Trophoblast cell (in vitro differentiated cells and primary cell): ENCODE measurements around the gene CCDC192.

ENCODE experiments used
- DNase-seq, 2 donors: peaks; one replicate each; pipeline ENCODE4 v3.0.0-alpha.2; 2016
- H2AFZ ChIP-seq: 2 replicates; pipeline ENCODE4 v1.6.1; 2013; ENCODE audit warnings: low read length, moderate library complexity, mild to moderate bottlenecking; ENCODE audit not compliant: insufficient read depth, poor library complexity
- H2AK5ac ChIP-seq: 2 replicates; pipeline ENCODE4 v1.6.1; 2013; ENCODE audit warnings: mild to moderate bottlenecking, low read length
- H2BK120ac ChIP-seq: 2 replicates; pipeline ENCODE4 v1.6.1; 2013; ENCODE audit warnings: low read length, mild to moderate bottlenecking, moderate library complexity; ENCODE audit not compliant: insufficient read depth, poor library complexity
- H2BK12ac ChIP-seq: 2 replicates; pipeline ENCODE4 v1.6.1; 2013; ENCODE audit warnings: mild to moderate bottlenecking, low read length, moderate library complexity
- H2BK5ac ChIP-seq: 2 replicates; pipeline ENCODE4 v1.6.1; 2013; ENCODE audit warnings: low read length, low read depth, moderate library complexity, mild to moderate bottlenecking; ENCODE audit not compliant: poor library complexity
- H3K14ac ChIP-seq: 2 replicates; pipeline ENCODE4 v1.6.1; 2013; ENCODE audit warnings: mild to moderate bottlenecking, low read length
- H3K18ac ChIP-seq: 2 replicates; pipeline ENCODE4 v1.6.1; 2013; ENCODE audit warnings: mild to moderate bottlenecking, low read length
- H3K23ac ChIP-seq: 2 replicates; pipeline ENCODE4 v1.6.1; 2013; ENCODE audit warnings: low read length
- H3K27ac ChIP-seq: 2 replicates; pipeline ENCODE4 v1.5.1; 2013; ENCODE audit warnings: low read depth, mild to moderate bottlenecking, inconsistent platforms, low read length, moderate library complexity
- H3K27me3 ChIP-seq: 2 replicates; pipeline ENCODE4 v1.6.1; 2013; ENCODE audit warnings: inconsistent platforms, mild to moderate bottlenecking, low read length, moderate library complexity; ENCODE audit not compliant: insufficient read depth
- H3K36me3 ChIP-seq, 2 experiments: 1 replicate in 1 of 2; 2 replicates in 1 of 2; pipeline ENCODE4 v1.6.1; 2013; ENCODE audit warnings: low read length in 2 of 2, mild to moderate bottlenecking in 2 of 2, moderate library complexity in 1 of 2; ENCODE audit not compliant: insufficient read depth in 2 of 2, control insufficient read depth in 1 of 2
- H3K4ac ChIP-seq: 2 replicates; pipeline ENCODE4 v1.6.1; 2013; ENCODE audit warnings: low read depth, mild to moderate bottlenecking, low read length, moderate library complexity
- H3K4me1 ChIP-seq, 2 experiments: 1 replicate in 1 of 2; 2 replicates in 1 of 2; pipeline ENCODE4 v1.6.1; 2013; ENCODE audit warnings: low read length in 2 of 2, mild to moderate bottlenecking in 2 of 2, moderate library complexity in 1 of 2; ENCODE audit not compliant: insufficient read depth in 2 of 2, control insufficient read depth in 1 of 2
- H3K4me2 ChIP-seq: 2 replicates; pipeline ENCODE4 v1.6.1; 2013; ENCODE audit warnings: inconsistent platforms, mild to moderate bottlenecking, low read length, moderate library complexity
- H3K4me3 ChIP-seq: 2 replicates; pipeline ENCODE4 v1.5.1; 2013; ENCODE audit warnings: mild to moderate bottlenecking, low read depth, low read length, inconsistent platforms
- H3K79me1 ChIP-seq: one replicate; pipeline ENCODE4 v1.6.1; 2013; ENCODE audit warnings: low read length
- H3K79me2 ChIP-seq: 2 replicates; pipeline ENCODE4 v1.6.1; 2013; ENCODE audit warnings: low read length, mild to moderate bottlenecking; ENCODE audit not compliant: control insufficient read depth, insufficient read depth, poor library complexity
- H3K9ac ChIP-seq: 2 replicates; pipeline ENCODE4 v1.6.1; 2013; ENCODE audit warnings: mild to moderate bottlenecking, low read length
- H3K9me3 ChIP-seq: 2 replicates; pipeline ENCODE4 v1.6.1; 2013; ENCODE audit warnings: low read depth, mild to moderate bottlenecking, control low read depth, inconsistent platforms, low read length; ENCODE audit not compliant: insufficient read depth
- H4K12ac ChIP-seq: 2 replicates; pipeline ENCODE4 v1.6.1; 2013; ENCODE audit warnings: low read depth, mild to moderate bottlenecking, low read length, moderate library complexity
- H4K8ac ChIP-seq: 2 replicates; pipeline ENCODE4 v1.6.1; 2013; ENCODE audit warnings: low read depth, mild to moderate bottlenecking, low read length, moderate library complexity
- H4K91ac ChIP-seq: one replicate; pipeline ENCODE4 v1.6.1; 2013; ENCODE audit warnings: low read depth, mild to moderate bottlenecking, low read length, moderate library complexity
- WGBS: extraction: QIAGEN DNeasy Blood & Tissue Kit; methylation state at CpG from one replicate; pipeline ENCODE4 v1.1.7; 2013; ENCODE audit warnings: missing lambda C conversion rate; ENCODE audit not compliant: insufficient read length, insufficient coverage; ENCODE audit errors: extremely low coverage; 5-methylcytosine and 5-hydroxymethylcytosine counted together

Gene CCDC192

DNA sequence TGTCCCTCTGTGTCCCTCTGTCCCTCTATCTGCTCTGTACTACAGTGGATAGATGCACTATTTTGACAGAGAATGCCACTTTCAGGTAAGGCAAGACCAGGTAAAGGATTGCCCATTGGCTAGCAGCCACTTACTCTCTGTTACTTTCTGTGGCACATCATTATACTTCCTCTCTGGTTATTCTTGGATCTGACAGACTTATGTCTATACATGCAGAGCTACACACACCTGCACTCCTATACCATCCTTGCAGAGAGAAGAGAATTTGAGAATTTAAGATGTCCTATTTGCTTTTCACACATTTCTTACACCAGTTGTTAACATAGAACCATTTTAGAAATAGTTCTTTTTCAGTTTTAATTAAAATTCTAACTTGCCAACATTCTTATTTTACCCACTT, 216.6 kb downstream of the CCDC192 start:
- H3K14ac ChIP-seq, result no peak overlapping the region
- no peak overlapping the region for H4K12ac ChIP-seq
- H4K8ac ChIP-seq, result no peak overlapping the region
- no peaks in the 10 kb centered on the region for H3K79me1 ChIP-seq
- H3K4me1 ChIP-seq, result no peaks in the 10 kb centered on the region
- H3K27ac ChIP-seq, result no peak overlapping the region
- H3K9ac ChIP-seq, result no peak overlapping the region
- H3K18ac ChIP-seq, result no peak overlapping the region
- H2BK120ac ChIP-seq, result no peak overlapping the region
- no peaks in the 10 kb centered on the region for H3K9me3 ChIP-seq
- H3K23ac ChIP-seq, result no peak overlapping the region
- H2AFZ ChIP-seq, result no peak overlapping the region
- no peak overlapping the region for H2BK12ac ChIP-seq
- H3K27me3 ChIP-seq, result no peaks in the 10 kb centered on the region
- H4K91ac ChIP-seq, result no peak overlapping the region
- no peaks in the 10 kb centered on the region for H3K36me3 ChIP-seq
- no peak overlapping the region for H3K4me3 ChIP-seq
- no peak overlapping the region for H2AK5ac ChIP-seq
- H3K4me2 ChIP-seq, result no peak overlapping the region
- no peaks in the 10 kb centered on the region for H3K79me2 ChIP-seq
- H3K4ac ChIP-seq, result no peak overlapping the region
- DNase-seq, result no peak
- H2BK5ac ChIP-seq, result no peak overlapping the region

- peak overlapping the region; percentile 11 for H3K14ac ChIP-seq
- no peaks in the 10 kb centered on the region for H3K79me1 ChIP-seq
- H3K9me3 ChIP-seq, result no peaks in the 10 kb centered on the region
- H3K79me2 ChIP-seq, result no peaks in the 10 kb centered on the region
- no peak overlapping the region for H2BK5ac ChIP-seq
- H3K4ac ChIP-seq, result no peak overlapping the region
- H3K23ac ChIP-seq, result no peak overlapping the region
- H3K4me1 ChIP-seq, result no peaks in the 10 kb centered on the region
- no peak overlapping the region for H2BK120ac ChIP-seq
- no peak for DNase-seq
- H3K27me3 ChIP-seq, result no peaks in the 10 kb centered on the region
- H3K4me2 ChIP-seq, result no peak overlapping the region
- H3K18ac ChIP-seq, result no peak overlapping the region
- no peak overlapping the region for H2AFZ ChIP-seq
- no peak overlapping the region for H2BK12ac ChIP-seq
- H3K4me3 ChIP-seq, result no peak overlapping the region
- no peak overlapping the region for H4K91ac ChIP-seq
- no peak overlapping the region for H3K27ac ChIP-seq
- H4K8ac ChIP-seq, result no peak overlapping the region
- H3K9ac ChIP-seq, result no peak overlapping the region
- no peaks in the 10 kb centered on the region for H3K36me3 ChIP-seq
- H2AK5ac ChIP-seq, result no peak overlapping the region
- H4K12ac ChIP-seq, result no peak overlapping the region
Measured at GRCh38 chr5:127920936-127921335, 217.7 kb downstream of the CCDC192 start.

GRCh38 chr5:127922603-127923002, 219.4 kb downstream of the CCDC192 start:
- no peak for DNase-seq
- Histone ChIP-seq H4K91ac (no peak overlapping the region), H2AFZ (no peak overlapping the region), H3K4ac (no peak overlapping the region), H3K18ac (no peak overlapping the region), H4K8ac (no peak overlapping the region), H4K12ac (no peak overlapping the region), H2BK12ac (no peak overlapping the region), H3K79me2 (no peaks in the 10 kb centered on the region), H3K27ac (no peak overlapping the region), H3K27me3 (no peaks in the 10 kb centered on the region), H3K14ac (no peak overlapping the region), H3K79me1 (no peaks in the 10 kb centered on the region), H3K9ac (no peak overlapping the region), H2AK5ac (no peak overlapping the region), H2BK120ac (no peak overlapping the region), H2BK5ac (no peak overlapping the region), H3K36me3 (no peaks in the 10 kb centered on the region), H3K4me1 (no peaks in the 10 kb centered on the region), H3K4me2 (no peak overlapping the region), H3K23ac (no peak overlapping the region), H3K4me3 (no peak overlapping the region), H3K9me3 (no peaks in the 10 kb centered on the region)
- no CpG with 5 or more reads among the region's 2 CpGs for WGBS

DNA sequence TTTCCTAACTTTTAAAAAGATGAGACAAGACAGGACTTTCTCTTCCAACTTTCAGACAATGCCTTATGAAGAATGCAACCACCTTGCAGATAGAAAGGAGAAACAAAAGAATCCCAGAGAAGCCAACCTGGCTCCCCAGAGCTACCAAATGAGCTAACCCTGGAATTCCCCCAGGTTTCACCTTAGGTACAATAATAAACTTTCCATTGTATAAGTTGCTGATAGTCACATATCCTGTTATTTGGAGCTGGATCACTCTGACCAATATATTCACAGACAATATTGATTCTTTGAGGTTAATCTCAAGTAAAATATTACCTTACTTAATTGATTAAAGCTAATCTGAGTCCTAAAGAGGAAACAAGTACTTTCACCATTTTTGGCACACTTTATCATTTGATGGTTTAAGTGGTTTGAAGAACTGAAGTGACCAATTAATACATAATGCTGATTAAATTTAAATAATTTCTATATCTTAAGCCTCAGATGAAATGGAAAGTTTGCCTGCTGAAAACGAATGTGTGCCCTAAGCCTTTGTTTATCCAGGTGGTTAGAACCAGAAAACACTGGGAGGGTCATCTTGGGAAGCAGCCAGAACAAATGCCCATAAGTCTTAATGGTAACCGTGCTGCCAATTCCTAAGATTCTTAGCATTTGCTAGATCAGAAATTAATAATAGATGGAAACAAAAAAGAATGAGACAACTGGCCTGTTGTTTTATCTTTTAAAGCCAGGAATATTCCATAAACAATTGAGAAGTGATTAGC, 220.8 kb downstream of the CCDC192 start:
- Histone ChIP-seq H3K18ac (no peak overlapping the region), H4K91ac (no peak overlapping the region), H2BK12ac (no peak overlapping the region), H2AK5ac (no peak overlapping the region), H4K12ac (no peak overlapping the region), H2AFZ (no peak overlapping the region), H3K4ac (no peak overlapping the region), H4K8ac (no peak overlapping the region), H3K4me2 (no peak overlapping the region), H3K79me2 (no peaks in the 10 kb centered on the region), H2BK120ac (no peak overlapping the region), H3K27ac (no peak overlapping the region), H3K4me1 (no peaks in the 10 kb centered on the region), H3K9me3 (no peaks in the 10 kb centered on the region), H2BK5ac (no peak overlapping the region), H3K36me3 (no peaks in the 10 kb centered on the region), H3K79me1 (no peaks in the 10 kb centered on the region), H3K27me3 (no peaks in the 10 kb centered on the region), H3K9ac (no peak overlapping the region), H3K23ac (no peak overlapping the region), H3K14ac (no peak overlapping the region), H3K4me3 (no peak overlapping the region)
- DNase-seq, result no peak
- no CpG with 5 or more reads among the region's 2 CpGs for WGBS
